HTERT RPE-1 (cell line): ENCODE measurements around the gene MED31.
"Not testable (repeated sequence)": the region's sequence is repeated elsewhere in the genome, so short reads cannot be mapped to it uniquely, and the experiment has no call there.

ENCODE experiments used
- in situ Hi-C: fragments of 300-500 bp; cut with MboI; formaldehyde crosslinking; loops from 4 replicates; pipeline ENCODE4 v1.14.3; 2020; ENCODE audit warnings: low sequenced_read_pairs

The MED31 gene

DNA sequence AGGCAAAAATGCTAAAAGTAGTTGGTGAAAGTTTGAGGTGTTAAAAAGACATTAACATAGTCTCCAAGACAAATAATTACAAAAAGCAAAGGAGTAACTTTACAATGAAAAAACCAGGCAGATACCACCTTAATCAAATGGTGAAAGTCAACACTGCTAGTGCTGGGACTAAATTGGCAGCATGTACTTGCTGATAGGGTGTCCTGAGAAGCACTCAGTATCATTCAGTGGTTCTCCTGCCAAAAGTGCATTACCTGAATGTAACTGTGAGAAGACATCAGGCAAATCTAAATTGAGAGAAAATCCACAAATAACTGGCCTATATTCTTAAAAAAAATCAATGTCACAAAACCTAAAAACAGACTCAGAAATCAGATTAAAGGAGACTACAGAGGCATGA, 18.9 kb downstream of the MED31 start:
- in situ Hi-C loops, result no loop called here

DNA sequence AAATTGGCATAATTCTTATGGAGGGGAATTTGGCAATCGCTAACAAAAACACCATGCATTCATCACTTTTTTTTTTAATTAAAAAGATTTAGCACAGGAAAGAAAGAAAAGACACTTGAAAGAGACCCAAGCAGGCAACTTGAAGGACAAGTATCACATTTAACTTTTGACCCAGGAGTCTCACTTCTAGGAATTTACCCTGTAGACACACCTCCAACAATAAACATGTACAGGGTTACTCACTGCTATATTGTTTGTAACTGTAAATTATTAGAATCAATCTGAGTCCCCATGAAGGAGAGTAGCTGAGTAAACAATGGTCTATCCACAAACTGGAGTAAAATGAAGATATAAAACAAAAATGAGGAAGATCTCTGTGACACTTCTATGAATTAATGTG, 21.0 kb downstream of the MED31 start:
- in situ Hi-C loops, result no loop called here

DNA sequence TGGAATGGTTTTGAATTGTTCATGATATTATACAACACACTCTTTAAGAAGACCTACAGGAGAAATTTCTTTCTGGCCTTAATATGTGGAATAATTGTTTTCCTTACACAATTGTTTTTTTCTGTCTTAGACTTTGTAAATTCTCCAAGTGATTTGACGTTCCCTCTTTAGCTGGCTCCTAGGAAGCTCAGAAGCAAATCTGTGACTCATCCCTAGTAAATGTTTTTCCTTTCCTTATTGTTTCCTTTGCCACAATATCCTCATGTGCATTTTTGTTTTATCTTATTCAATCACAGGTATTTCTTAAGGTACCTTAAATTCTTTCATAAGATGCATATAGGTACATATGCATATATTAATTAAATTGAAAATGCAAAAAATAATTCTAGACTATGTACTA, 24.4 kb downstream of the MED31 start:
- in situ Hi-C loops, result no loop called here

DNA sequence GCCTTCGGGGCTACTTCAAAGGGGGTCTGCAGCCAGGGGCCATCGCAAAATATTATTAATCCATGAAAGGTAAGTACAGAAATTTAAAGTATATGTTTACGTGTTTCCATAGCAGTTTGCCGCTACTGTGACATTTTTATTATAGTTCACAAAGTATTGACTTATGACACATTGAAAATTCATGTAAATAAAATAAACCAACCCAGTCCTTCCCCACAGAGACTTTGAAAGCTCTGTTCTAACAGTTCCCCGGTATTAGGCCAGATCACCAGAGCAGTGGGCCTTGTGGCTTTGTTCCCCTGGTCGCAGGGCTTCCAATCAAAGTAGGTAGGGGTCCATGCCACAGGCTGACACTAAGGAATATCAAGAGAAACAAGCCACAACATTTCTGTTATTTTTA, 24.8 kb downstream of the MED31 start:
- in situ Hi-C loops, result no loop called here

DNA sequence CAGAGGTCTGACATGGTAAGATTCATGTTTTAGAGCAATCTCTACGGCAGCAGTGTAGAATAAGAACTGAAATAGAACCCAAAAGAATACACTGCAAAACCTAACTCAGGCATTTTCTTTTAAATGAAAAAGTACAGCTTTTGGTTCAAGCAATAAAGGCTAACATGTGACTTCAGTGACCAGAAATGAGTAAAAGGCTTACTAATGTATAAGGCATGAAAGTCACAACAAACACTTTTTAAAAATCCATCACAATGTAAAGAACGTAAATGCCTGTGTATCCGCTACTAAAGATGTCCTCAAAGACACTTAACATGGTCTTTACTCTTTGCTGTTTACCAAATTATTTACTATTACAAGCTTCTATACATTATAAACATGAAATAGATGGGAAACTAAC, 27.5 kb downstream of the MED31 start:
- in situ Hi-C loops, result no loop called here

DNA sequence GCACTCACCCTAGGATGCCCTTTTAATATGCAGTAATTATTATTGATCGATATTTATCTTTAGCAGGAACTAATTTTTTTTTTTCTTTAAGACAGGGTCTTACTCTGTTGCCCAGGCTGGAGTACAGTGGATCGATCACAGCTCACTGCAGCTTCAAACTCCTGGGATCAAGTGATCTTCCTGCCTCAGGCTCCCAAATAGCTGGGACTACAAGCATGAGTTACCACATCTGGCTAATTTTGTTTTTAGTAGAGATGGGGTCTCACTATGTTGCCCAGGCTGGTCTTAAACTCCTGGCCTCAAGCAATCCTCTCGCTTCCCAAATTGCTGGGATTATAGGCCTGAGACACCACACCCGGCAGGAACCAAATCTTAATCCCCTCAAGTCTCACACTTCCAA, 40.2 kb downstream of the MED31 start:
- in situ Hi-C loops, result no loop called here

DNA sequence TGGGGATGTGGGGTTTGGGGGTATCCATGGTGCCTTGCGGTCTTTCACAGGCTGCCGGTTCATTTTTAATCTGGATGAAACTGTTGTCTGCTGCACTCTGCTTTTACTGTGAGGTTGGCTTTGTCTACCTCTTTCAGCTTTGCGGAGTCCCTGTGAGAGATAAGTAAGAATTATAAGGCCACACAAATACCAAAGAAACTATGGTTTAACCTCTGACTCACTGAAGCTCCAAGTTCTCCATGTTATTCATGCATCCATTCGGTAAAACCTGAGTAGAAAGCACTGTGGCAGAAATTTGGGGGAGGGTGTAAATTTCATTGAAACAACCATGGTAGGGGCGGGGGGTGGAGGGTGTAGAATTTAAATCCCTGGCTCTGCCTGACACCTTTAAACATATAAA, 41.4 kb downstream of the MED31 start:
- in situ Hi-C loops, result no loop called here

DNA sequence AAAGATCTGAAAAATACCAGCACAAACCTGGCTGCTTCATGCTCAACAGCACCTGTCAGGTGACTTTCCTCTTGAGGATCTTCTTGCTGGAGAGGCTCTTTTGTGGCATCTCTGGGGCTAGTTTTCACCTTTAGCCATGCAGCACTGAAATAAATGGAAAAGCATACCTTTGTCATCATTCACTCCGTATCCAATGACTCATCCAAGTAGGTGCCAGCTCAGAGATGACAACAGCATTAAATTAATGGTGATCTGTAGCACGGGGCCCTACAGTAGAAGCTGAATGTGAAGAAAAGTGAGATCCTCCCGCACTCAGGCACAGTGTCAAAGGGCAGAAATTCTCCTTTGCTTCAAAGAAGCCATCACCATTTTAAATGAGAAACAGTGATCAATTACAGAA, 43.1 kb downstream of the MED31 start:
- in situ Hi-C loops, result no loop called here

DNA sequence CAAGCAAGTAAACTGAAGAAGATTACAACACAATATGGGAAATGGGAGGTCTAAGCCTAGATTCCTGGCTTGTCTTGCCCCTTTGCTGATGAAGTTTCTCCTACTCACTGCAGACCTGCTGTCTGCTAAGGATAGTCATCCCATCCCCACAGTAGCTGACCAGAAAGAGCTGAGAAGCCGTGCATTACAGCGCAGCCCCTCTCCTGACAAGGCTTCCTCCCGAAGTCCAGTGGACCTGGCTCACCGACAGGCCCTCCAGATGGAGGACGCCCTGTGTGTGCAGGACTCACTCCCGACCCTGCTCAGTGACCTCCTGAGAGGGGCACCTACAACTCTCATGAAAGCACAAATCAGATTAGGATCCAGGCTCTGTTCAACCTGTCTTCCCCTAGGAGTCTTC, 46.3 kb downstream of the MED31 start:
- in situ Hi-C loops, result no loop called here

DNA sequence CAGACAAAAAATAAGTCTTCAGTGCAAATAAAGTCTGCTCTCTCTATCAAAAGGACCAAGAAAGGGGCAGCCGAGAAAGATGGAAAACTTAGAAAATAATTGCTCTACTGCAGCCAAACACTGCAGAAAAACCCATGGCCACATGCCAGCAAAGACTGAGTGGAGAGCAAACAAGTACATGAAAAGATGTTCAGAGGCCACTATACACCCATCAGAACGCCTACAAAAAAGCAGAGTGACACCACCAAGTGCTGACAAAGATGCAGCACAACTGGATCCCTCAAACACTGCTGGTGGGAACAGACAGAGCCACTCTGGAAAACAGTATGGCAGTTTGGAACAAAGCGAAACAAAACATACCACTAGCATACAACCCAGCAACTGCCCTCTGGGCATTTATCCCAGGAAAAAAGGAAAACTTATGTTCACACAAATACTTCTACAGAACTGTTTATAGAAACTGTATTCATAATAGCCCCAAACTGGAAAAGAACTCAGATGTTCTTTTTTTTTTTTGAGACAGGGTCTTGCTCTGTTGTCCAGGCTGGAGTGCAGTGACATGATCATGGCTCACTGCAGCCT, 47.6 kb downstream of the MED31 start:
- in situ Hi-C loops, result no loop called here

DNA sequence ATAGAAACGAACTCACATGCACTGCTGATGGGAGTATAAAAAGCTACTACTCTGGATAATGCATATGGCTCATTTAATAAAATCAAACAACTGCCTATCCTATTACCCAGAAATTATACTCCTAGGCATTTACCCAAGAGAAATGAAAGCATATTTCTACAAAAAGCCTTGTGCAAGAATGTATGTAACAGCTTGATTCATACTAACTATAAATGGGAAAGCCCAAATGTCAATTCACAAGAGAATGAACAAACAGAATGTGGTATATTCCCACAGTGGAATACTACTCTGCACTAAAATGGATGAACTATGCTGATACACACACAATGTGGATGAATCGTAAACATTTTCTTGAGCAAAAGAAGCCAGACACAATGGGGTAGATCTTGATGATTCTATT, 49.3 kb downstream of the MED31 start:
- in situ Hi-C loops, result no loop called here

DNA sequence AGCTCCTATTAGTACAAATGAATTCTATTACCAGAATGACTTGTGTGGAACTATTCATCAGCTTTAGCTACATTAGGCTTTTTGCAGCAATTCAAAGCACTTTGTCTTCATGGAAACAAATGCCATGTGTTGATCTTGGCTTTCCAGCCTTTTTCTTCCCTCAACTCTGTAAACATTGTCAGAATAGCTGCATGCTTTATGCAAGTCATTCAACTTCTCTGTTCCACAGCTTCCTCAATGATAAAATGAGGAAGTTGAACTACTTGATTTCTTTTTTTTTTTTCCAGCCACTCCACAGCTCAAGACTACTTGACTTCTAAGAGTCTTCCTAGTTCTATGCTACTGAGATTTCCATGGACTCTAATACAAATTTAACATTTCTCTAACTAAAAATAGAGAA, 52.0 kb downstream of the MED31 start:
- in situ Hi-C loops, result no loop called here

DNA sequence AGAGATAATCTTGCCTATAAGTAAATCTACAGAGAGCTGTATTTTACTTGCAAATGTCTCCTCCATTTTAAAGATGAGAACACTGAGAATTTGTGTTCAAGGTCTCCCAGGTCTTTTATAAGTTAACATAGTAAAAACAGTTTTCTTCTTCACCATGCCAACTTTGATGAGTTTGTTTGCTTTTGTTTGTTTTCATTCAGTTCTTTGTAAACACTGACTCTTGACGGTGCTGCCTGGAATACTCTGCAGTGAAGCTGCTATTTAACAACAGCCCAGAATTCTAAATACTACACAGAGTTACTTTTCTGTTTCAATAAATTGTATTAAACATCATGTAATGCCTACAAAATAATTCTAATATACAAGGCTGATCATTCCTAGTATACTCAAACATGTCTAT, 53.7 kb downstream of the MED31 start:
- in situ Hi-C loops, result no loop called here

DNA sequence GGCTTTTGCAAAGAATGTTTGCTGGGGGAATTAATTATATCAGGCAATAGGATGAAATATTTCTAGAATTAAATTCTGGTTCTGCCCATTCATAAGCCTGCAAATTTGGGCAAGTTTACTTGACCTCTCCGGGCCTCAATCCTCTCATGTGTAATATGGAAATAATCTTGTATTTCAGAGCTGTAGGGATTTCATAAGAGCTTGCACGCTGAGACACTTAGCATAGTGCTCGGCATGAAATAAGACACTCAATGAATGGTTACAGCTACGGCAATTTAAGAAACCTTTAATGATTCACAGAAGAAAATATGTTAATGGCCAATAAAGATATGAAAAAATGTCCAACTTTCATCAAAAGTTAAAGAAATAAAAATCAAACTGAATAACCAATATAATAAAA, 54.5 kb downstream of the MED31 start:
- in situ Hi-C loops, result no loop called here

DNA sequence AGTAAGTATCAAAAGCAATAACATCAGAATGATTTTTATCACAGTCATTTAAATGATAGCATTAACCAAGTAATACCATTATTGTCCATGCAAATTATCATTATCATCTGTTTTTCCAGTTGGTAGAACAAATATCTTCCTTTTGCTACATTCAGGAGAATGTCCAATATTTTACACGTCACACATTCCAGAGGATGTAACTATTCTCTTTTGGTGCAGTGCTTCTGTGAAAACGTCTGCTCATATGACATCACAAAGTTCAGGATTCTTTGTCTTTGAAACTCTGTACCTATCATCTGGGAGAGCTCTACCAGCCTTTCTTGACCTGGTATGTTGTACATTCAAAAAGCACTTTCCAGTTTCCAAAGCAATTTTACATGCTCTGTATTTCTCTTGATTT, 54.9 kb downstream of the MED31 start:
- in situ Hi-C loops, result no loop called here

DNA sequence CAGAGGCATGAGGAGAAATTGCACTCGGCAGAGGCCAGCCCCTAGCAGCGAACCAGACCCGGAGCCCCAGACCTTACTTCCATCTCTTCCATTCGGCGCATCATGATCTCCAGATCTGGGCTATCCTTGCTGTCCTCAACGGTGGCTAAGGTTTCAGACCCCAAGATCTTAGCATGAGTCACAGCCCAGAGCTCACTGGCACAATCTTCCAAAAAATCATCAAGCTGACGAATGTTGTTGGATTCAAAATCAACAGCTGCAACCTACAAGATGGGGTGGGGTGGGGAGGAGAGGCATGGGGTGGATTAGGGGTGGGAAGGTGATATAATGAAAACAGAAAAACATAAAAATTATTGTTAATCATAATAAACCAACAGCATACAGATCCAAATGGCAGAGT, 55.3 kb downstream of the MED31 start:
- in situ Hi-C loops, result no loop called here

DNA sequence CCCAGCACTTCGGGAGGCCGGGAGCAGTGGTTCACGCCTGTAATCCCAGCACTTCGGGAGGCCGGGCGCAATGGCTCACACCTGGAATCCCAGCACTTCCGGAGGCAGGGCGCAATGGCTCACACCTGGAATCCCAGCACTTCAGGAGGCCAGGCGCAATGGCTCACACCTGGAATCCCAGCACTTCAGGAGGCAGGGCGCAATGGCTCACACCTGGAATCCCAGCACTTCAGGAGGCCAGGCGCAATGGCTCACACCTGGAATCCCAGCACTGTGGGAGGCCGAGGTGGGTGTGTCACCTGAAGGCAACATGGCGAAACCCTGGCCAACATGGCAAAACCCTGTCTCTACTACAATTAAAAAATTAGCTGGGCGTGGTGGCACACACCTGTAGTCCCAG, 58.0 kb downstream of the MED31 start:
- in situ Hi-C loops, result not testable (repeated sequence)
